Trophoblast cell (in vitro differentiated cells and primary cell): Measurements from ENCODE around the gene KTN1.

Source experiments
- DNase-seq, 2 donors: peaks; one replicate each; pipeline ENCODE4 v3.0.0-alpha.2; 2016
- H2AFZ ChIP-seq: 2 replicates; pipeline ENCODE4 v1.6.1; 2013; ENCODE audit warnings: low read length, moderate library complexity, mild to moderate bottlenecking; ENCODE audit not compliant: insufficient read depth, poor library complexity
- H2AK5ac ChIP-seq: 2 replicates; pipeline ENCODE4 v1.6.1; 2013; ENCODE audit warnings: mild to moderate bottlenecking, low read length
- H2BK120ac ChIP-seq: 2 replicates; pipeline ENCODE4 v1.6.1; 2013; ENCODE audit warnings: low read length, mild to moderate bottlenecking, moderate library complexity; ENCODE audit not compliant: insufficient read depth, poor library complexity
- H2BK12ac ChIP-seq: 2 replicates; pipeline ENCODE4 v1.6.1; 2013; ENCODE audit warnings: mild to moderate bottlenecking, low read length, moderate library complexity
- H2BK5ac ChIP-seq: 2 replicates; pipeline ENCODE4 v1.6.1; 2013; ENCODE audit warnings: low read length, low read depth, moderate library complexity, mild to moderate bottlenecking; ENCODE audit not compliant: poor library complexity
- H3K14ac ChIP-seq: 2 replicates; pipeline ENCODE4 v1.6.1; 2013; ENCODE audit warnings: mild to moderate bottlenecking, low read length
- H3K18ac ChIP-seq: 2 replicates; pipeline ENCODE4 v1.6.1; 2013; ENCODE audit warnings: mild to moderate bottlenecking, low read length
- H3K23ac ChIP-seq: 2 replicates; pipeline ENCODE4 v1.6.1; 2013; ENCODE audit warnings: low read length
- H3K27ac ChIP-seq: 2 replicates; pipeline ENCODE4 v1.5.1; 2013; ENCODE audit warnings: low read depth, mild to moderate bottlenecking, inconsistent platforms, low read length, moderate library complexity
- H3K27me3 ChIP-seq: 2 replicates; pipeline ENCODE4 v1.6.1; 2013; ENCODE audit warnings: inconsistent platforms, mild to moderate bottlenecking, low read length, moderate library complexity; ENCODE audit not compliant: insufficient read depth
- H3K36me3 ChIP-seq, 2 experiments: 1 replicate in 1 of 2; 2 replicates in 1 of 2; pipeline ENCODE4 v1.6.1; 2013; ENCODE audit warnings: low read length in 2 of 2, mild to moderate bottlenecking in 2 of 2, moderate library complexity in 1 of 2; ENCODE audit not compliant: insufficient read depth in 2 of 2, control insufficient read depth in 1 of 2
- H3K4ac ChIP-seq: 2 replicates; pipeline ENCODE4 v1.6.1; 2013; ENCODE audit warnings: low read depth, mild to moderate bottlenecking, low read length, moderate library complexity
- H3K4me1 ChIP-seq, 2 experiments: 1 replicate in 1 of 2; 2 replicates in 1 of 2; pipeline ENCODE4 v1.6.1; 2013; ENCODE audit warnings: low read length in 2 of 2, mild to moderate bottlenecking in 2 of 2, moderate library complexity in 1 of 2; ENCODE audit not compliant: insufficient read depth in 2 of 2, control insufficient read depth in 1 of 2
- H3K4me2 ChIP-seq: 2 replicates; pipeline ENCODE4 v1.6.1; 2013; ENCODE audit warnings: inconsistent platforms, mild to moderate bottlenecking, low read length, moderate library complexity
- H3K4me3 ChIP-seq: 2 replicates; pipeline ENCODE4 v1.5.1; 2013; ENCODE audit warnings: mild to moderate bottlenecking, low read depth, low read length, inconsistent platforms
- H3K79me1 ChIP-seq: one replicate; pipeline ENCODE4 v1.6.1; 2013; ENCODE audit warnings: low read length
- H3K79me2 ChIP-seq: 2 replicates; pipeline ENCODE4 v1.6.1; 2013; ENCODE audit warnings: low read length, mild to moderate bottlenecking; ENCODE audit not compliant: control insufficient read depth, insufficient read depth, poor library complexity
- H3K9ac ChIP-seq: 2 replicates; pipeline ENCODE4 v1.6.1; 2013; ENCODE audit warnings: mild to moderate bottlenecking, low read length
- H3K9me3 ChIP-seq: 2 replicates; pipeline ENCODE4 v1.6.1; 2013; ENCODE audit warnings: low read depth, mild to moderate bottlenecking, control low read depth, inconsistent platforms, low read length; ENCODE audit not compliant: insufficient read depth
- H4K12ac ChIP-seq: 2 replicates; pipeline ENCODE4 v1.6.1; 2013; ENCODE audit warnings: low read depth, mild to moderate bottlenecking, low read length, moderate library complexity
- H4K8ac ChIP-seq: 2 replicates; pipeline ENCODE4 v1.6.1; 2013; ENCODE audit warnings: low read depth, mild to moderate bottlenecking, low read length, moderate library complexity
- H4K91ac ChIP-seq: one replicate; pipeline ENCODE4 v1.6.1; 2013; ENCODE audit warnings: low read depth, mild to moderate bottlenecking, low read length, moderate library complexity
- WGBS: extraction: QIAGEN DNeasy Blood & Tissue Kit; methylation state at CpG from one replicate; pipeline ENCODE4 v1.1.7; 2013; ENCODE audit warnings: missing lambda C conversion rate; ENCODE audit not compliant: insufficient read length, insufficient coverage; ENCODE audit errors: extremely low coverage; 5-methylcytosine and 5-hydroxymethylcytosine counted together

KTN1 gene

DNA sequence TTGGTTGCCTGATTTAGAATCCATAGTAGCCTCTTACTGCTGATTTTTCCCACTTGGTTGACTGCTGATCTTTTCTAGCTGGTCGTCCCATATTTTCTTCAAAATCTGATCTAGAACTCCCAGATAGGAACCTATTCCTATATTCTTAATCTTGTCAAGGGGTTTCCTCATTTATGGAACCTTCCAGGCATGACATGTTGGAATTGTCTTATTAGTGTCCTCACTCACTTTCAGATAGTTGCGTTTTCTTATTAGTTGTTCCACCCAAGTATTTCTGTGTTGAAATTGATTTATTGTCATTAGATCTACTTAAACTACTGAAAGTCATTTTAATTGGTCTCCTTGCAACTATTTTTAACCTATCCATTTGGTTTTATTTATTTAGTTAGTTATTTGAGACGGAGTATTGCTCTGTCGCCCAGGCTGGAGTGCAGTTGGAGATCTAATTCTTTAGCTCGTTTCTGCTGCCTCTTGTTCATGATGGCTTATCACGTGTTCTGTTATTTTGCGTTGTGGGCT lies 25.0 kb downstream of the KTN1 start:
- Histone ChIP-seq H3K9me3 (peaks cover 2% of the 10 kb centered on the region), H3K27me3 (no peaks in the 10 kb centered on the region), H3K4me3 (no peak overlapping the region), H4K8ac (no peak overlapping the region), H2AK5ac (no peak overlapping the region), H3K79me1 (peaks cover 6% of the 10 kb centered on the region), H3K4me2 (no peak overlapping the region), H3K36me3 (peaks cover 2 to 4% of the 10 kb centered on the region in 2 experiments), H2AFZ (no peak overlapping the region), H3K4ac (peak overlapping the region; percentile 52), H3K27ac (peak overlapping the region; percentile 39), H4K91ac (no peak overlapping the region), H2BK120ac (no peak overlapping the region), H2BK5ac (peak overlapping the region; percentile 46), H3K9ac (no peak overlapping the region), H3K18ac (no peak overlapping the region), H3K79me2 (peaks cover 9% of the 10 kb centered on the region), H4K12ac (no peak overlapping the region), H3K23ac (no peak overlapping the region), H3K14ac (no peak overlapping the region), H2BK12ac (no peak overlapping the region), H3K4me1 (peaks cover 4 to 12% of the 10 kb centered on the region in 2 experiments)
- no peak for DNase-seq
- WGBS = no CpG with 5 or more reads among the region's 7 CpGs

DNA sequence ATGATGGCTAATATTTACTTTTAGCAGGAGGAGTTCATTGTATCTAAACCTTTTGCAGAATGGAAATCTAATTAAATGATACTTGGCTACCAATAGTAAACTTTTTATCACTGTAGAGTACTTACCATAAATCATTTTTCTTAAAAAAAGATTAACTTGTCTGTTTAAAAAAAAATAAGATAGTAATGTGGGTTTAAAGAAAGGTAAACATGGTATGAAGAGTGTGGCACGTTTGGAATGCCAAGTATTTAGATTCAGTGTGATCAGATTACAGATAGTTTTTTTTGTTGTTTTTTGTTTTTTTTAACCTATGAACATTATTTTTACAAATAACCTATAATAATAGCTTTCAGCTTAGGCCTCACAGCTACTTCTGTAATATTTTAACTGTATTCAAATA lies 25.8 kb downstream of the KTN1 start:
- Histone ChIP-seq H4K91ac (no peak overlapping the region), H2BK12ac (no peak overlapping the region), H4K8ac (no peak overlapping the region), H3K4me2 (no peak overlapping the region), H3K27ac (no peak overlapping the region), H3K18ac (no peak overlapping the region), H2AFZ (no peak overlapping the region), H3K4me3 (no peak overlapping the region), H3K4me1 (peaks cover 7 to 16% of the 10 kb centered on the region in 2 experiments), H2AK5ac (no peak overlapping the region), H3K4ac (no peak overlapping the region), H3K14ac (no peak overlapping the region), H2BK5ac (no peak overlapping the region), H3K79me2 (peaks cover 9% of the 10 kb centered on the region), H3K9me3 (peaks cover 2% of the 10 kb centered on the region), H3K23ac (no peak overlapping the region), H3K27me3 (no peaks in the 10 kb centered on the region), H4K12ac (no peak overlapping the region), H3K36me3 (peaks cover 2 to 4% of the 10 kb centered on the region in 2 experiments), H3K9ac (no peak overlapping the region), H2BK120ac (no peak overlapping the region), H3K79me1 (peaks cover 8% of the 10 kb centered on the region)
- peak in 1 of 2 donors; percentile 55 for DNase-seq
- whole genome bisulfite sequencing = no CpG with 5 or more reads among the region's 1 CpG

DNA sequence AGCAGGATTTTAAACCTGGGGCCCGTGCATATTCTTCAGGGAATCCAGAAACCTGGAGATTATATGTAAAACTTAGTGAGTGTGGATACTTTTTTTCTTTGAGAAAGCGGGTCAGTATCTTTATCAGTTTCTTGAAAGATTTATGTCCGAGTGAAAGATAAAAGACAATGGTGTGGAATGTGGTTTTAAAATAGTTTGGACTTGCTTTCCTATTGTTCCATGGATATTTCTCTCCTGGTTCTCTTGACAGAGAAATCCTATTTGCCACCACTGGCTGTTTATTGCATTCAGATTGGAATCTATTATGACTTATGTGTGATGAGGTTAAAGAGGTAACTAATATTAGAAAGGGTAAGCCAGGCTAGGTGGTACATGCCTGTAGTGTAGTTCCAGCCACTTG lies 27.4 kb downstream of the KTN1 start:
- no peak overlapping the region for H2BK12ac ChIP-seq
- no peak overlapping the region for H4K12ac ChIP-seq
- no peak overlapping the region for H2BK5ac ChIP-seq
- H3K36me3 ChIP-seq = peaks cover 0 to 2% of the 10 kb centered on the region in 2 experiments
- peaks cover 8% of the 10 kb centered on the region for H3K79me2 ChIP-seq
- no peak for DNase-seq
- H3K4ac ChIP-seq = peak overlapping the region; percentile 19
- no CpG with 5 or more reads among the region's 3 CpGs for WGBS
- H2AK5ac ChIP-seq = no peak overlapping the region
- H3K27me3 ChIP-seq = no peaks in the 10 kb centered on the region
- H3K14ac ChIP-seq = no peak overlapping the region
- no peak overlapping the region for H3K23ac ChIP-seq
- H2BK120ac ChIP-seq = no peak overlapping the region
- no peak overlapping the region for H2AFZ ChIP-seq
- H3K4me1 ChIP-seq = peaks cover 11 to 20% of the 10 kb centered on the region in 2 experiments
- peaks cover 6% of the 10 kb centered on the region for H3K79me1 ChIP-seq
- no peak overlapping the region for H3K18ac ChIP-seq
- no peak overlapping the region for H3K4me3 ChIP-seq
- H3K4me2 ChIP-seq = no peak overlapping the region
- no peak overlapping the region for H3K27ac ChIP-seq
- H3K9me3 ChIP-seq = peaks cover 2% of the 10 kb centered on the region
- H4K91ac ChIP-seq = no peak overlapping the region
- no peak overlapping the region for H3K9ac ChIP-seq
- no peak overlapping the region for H4K8ac ChIP-seq

DNA sequence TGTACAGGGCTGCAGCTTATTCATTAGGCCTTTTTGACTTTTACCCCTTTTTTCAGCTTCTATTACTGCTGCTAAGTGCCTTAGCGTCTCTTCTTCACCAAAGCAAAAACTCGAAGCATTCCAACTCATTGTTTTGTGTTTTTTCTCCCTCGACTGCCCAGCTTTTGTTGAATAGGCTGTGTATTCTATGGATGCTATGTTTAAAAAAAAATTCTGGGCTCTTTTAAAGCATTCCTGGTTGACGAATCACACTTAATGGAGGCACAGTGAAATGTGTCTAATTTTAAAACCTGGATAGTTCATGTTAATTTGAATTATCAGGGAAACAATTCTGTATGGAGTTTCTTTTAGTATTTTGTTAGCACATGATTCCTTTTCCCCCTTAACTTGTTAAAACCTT lies 29.7 kb downstream of the KTN1 start:
- Histone ChIP-seq H4K91ac (no peak overlapping the region), H3K79me2 (peaks cover 8% of the 10 kb centered on the region), H3K4ac (no peak overlapping the region), H3K79me1 (peaks cover 6% of the 10 kb centered on the region), H2BK120ac (no peak overlapping the region), H3K27ac (peak overlapping the region; percentile 85), H3K18ac (no peak overlapping the region), H4K8ac (no peak overlapping the region), H4K12ac (no peak overlapping the region), H3K9ac (no peak overlapping the region), H3K14ac (no peak overlapping the region), H3K4me1 (peaks cover 11 to 20% of the 10 kb centered on the region in 2 experiments), H3K4me3 (no peak overlapping the region), H3K4me2 (peak overlapping the region; percentile 29), H2BK12ac (no peak overlapping the region), H2AFZ (no peak overlapping the region), H2AK5ac (no peak overlapping the region), H3K36me3 (peaks cover 2 to 7% of the 10 kb centered on the region in 2 experiments), H2BK5ac (no peak overlapping the region), H3K27me3 (no peaks in the 10 kb centered on the region), H3K9me3 (no peaks in the 10 kb centered on the region), H3K23ac (no peak overlapping the region)
- no CpG with 5 or more reads among the region's 4 CpGs for WGBS
- DNase-seq = peak in 1 of 2 donors; percentile 13
